IPS DF 4.7 (cell line): Measurements from ENCODE around the gene UBE2L3.
"Not testable (repeated sequence)": the region's sequence is repeated elsewhere in the genome, so short reads cannot be mapped to it uniquely, and the experiment has no call there.

Source experiments
- DNase-seq: peaks from one replicate; pipeline ENCODE4 v3.0.0-alpha.2; 2013; ENCODE audit warnings: low spot score; ENCODE audit errors: extremely low read depth

UBE2L3 gene

DNA sequence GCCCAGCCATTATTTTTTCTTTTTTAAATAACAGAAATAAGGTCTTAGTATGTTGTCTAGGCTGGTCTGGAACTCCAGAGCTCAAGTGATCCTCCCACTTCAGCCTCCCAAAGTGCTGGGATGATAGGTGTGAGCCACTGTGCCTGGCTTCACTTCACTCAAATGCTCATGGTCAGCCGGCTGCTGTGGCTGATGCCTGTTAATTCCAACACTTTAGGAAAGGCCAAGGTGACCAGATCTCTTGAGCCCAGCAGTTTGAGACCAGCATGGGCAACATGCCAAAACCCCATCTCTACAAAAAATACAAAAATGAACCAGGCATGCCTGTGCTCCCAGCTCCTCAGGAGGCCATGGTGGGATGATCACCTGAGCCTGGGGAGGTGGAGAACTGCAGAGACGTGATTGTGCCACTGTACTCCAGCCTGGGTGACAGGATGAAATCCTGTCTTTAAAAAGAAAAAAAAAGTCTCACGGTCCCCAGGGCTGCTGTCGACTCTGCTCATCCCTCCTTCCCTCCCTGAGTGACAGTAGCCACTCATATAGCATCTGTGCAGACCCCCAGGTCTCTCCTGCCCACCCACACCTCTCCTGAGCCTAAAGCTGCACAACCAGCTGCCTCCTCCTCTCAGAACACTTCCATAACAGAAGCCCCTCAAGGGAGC lies 58.7 kb downstream of the UBE2L3 start:
- no peak for DNase-seq

DNA sequence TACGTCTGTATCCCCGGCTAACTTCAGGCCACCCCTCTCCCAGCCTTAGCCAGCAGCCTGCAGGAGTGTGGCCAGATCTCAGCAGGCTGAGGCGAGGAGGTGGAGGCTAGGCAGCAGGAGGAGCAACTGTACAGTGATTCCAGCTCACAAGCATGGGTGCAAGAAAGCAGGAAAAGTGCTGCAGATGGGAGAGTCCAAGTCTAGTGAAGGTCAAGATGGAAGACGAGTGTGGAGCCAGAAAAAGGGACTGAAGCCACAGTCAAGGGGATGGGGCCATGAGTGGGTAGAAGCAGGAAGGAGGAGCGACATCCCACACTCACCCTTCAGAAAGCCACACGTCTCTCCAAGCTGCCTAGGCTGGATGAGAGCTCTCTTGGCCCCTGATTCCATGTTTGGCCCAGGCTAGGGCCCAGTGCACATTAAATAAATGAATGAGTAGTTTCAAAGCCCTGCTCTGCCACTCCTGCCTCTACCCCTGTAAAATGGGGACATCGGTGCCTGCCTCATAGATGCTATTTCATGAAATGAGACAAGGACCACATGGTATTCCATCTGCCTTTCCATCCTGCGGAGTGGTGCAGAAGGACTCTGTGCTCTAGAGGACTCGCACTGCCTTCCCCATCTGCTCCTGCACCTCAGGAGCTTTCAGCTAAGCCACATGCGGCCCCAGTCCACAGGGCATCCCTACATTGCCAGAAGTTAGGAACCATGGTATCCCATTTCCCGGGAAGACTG lies 59.4 kb downstream of the UBE2L3 start:
- DNase-seq, result no peak

- no peak for DNase-seq
These were observed 61.1 kb downstream of the UBE2L3 start for GRCh38 chr22:21628386-21629254.

GRCh38 chr22:21629255-21630149 lies 62.0 kb downstream of the UBE2L3 start, which contains the start of gene YDJC:
TSS of gene YDJC (minus strand) at chr22:21630022. CDS start at chr22:21630014, 8 bp downstream.
- no peak for DNase-seq

DNA sequence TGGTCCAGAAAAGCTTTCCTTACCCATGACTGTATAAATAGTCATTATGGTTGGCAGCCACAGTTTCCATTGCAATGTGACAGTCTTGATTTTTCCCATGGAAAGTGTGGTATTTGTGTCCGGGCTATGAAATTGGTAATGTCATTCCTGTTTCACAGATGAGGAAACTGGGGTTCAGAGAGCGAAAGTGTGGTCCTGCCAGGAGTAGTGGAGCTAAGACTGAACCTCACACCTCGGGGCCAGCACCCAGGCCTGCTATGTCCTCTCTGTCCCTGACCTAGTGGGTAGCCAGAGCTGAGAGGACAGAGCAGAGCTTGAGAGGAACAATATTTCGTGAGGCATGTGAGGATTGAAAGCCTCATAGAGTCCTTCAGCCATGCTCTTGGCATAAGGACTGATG lies 63.5 kb downstream of the UBE2L3 start:
- DNase-seq, result no peak

DNA sequence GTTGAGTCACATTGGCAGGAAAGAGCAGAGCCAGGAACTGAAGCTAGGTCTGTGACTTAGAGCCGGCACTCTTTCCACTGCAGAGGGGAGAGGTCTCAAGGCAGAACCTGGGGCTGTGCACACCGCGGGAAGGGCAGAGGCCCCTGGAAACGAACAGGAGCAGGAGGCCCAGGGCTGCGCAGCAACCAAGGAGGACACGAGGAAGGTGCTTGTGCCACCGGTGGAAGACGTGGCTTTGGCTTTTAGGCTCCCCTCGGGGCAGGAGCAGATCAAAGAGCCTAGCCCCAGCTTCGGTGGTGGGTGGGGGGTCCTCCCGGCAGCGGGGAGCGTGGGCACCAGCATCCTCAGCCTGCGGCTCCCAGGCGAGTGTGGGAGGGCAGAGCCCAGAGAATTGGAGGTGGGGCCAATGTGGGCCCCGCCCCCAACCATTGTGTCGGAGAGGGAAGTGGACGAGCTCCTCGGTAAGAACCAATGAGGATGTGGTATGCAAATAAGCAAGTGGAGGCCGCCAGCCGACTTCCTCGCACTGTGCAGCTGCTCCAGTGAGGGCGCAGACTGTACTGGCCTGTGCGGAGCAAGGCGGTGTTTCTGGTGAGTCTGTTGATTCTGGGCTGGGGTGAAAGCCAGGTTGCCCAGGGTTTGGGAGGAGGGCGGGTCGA lies 64.9 kb downstream of the UBE2L3 start, which contains the start of gene CCDC116:
TSS of gene CCDC116 (plus strand) at position 524 of the 659 bp plus-strand sequence. CDS start 422 bp downstream, outside the sequence.
- DNase-seq, result no peak

DNA sequence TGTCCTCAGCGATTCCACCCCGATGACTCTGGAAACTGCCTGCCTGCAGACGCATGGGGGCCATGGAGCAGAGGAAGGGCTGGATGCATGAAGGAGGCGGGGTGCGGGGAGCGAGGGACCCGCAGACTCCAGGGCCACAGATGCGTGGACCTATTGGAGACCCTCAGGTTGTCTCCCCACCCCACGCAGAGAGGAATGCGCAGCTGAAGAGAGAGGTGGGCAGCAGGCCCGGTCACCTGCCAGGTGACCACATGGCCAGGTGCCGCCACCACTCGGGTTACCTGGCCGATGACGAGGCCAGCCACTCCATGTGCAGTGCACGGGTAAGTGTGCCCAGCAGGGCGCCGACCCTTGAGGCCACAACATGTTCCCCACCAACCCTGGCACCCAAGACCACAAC lies 65.4 kb downstream of the UBE2L3 start:
- no peak for DNase-seq

DNA sequence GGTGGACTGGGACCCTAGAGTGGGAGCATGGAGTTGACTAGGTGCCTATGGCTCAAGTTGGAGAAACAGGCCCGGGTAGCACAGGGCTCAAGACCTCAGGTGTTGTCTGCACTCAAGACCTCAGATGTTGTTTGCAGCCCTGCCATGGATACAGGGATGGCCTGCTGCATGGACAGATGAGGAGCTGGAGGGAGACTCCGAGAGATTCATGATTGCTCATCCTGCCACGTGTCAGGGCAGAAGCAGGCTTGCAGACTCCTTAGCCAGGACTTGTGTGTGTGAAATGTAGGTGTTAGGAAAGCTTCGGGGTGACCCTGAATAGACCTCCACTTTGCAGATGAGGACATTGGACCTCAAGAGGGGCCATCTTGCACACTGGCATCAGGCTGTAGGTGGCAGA lies 66.0 kb downstream of the UBE2L3 start:
- DNase-seq, result no peak

GRCh38 chr22:21634081-21634480 lies 66.6 kb downstream of the UBE2L3 start:
- DNase-seq, result no peak

- no peak for DNase-seq
These were observed 67.3 kb downstream of the UBE2L3 start for GRCh38 chr22:21634844-21635243.

- no peak for DNase-seq
These were observed 68.4 kb downstream of the UBE2L3 start for GRCh38 chr22:21635771-21636510.

- no peak for DNase-seq
These were observed 69.2 kb downstream of the UBE2L3 start for GRCh38 chr22:21636629-21637218.

- DNase-seq, result not testable (repeated sequence)
These were observed 69.9 kb downstream of the UBE2L3 start for GRCh38 chr22:21637450-21637849.

DNA sequence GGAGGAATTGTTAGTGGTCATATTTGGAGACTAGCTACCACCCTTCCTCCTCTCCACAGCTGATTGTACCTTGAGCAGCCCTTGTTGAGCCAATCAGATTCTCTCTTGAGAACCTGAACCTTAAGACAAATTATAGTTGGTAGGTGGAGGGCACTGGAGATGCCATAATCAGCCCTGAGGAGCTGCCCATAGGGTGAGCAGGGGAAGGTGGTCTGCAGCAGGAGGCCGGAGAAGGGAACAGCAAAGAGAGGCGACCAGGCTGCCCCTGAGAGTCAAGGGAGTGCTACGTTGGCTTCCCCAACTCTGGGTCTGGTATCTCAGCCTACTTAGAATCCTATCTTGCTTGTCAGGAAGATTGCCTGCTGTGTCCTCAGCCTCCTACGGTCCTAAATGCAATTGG lies 71.8 kb downstream of the UBE2L3 start:
- DNase-seq, result no peak

GRCh38 chr22:21640810-21641209 lies 73.3 kb downstream of the UBE2L3 start:
- DNase-seq, result no peak

GRCh38 chr22:21641417-21641788 lies 73.9 kb downstream of the UBE2L3 start:
- no peak for DNase-seq

DNA sequence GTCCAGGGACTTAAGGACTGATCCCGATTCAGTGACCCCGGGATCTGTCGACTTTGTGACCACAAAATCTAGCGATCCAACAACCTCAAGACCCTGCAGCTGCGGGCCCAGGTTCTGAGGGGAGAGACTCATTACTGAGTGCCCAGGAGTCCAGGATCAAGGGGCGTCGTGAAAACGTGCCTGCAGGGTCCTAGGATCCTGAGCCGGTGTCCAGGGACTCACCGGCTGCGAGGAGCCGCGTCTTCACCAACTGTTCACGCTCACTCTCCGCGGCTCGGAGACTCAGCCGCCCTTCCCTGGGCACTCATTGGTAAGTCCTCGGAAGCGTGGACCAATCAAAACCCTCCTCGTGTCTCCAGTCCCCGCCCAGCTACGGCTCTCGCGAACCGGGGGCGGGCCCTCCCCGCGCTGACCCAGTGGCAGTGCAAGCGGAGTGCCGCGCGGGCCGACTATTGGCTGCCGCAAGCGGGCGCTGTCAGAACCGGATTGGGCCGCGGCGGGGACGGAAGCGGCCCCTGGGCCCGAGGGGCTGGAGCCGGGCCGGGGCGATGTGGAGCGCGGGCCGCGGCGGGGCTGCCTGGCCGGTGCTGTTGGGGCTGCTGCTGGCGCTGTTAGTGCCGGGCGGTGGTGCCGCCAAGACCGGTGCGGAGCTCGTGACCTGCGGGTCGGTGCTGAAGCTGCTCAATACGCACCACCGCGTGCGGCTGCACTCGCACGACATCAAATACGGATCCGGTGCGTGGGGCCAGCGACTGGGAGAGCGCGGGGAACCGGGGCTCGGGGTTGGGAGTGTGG lies 74.5 kb downstream of the UBE2L3 start, which contains the start of gene SDF2L1:
TSS of gene SDF2L1 (plus strand) at position 514 of the 795 bp plus-strand sequence. CDS start at position 549, 35 bp downstream.
- DNase-seq, result no peak
